Chondrocyte (in vitro differentiated cells): ENCODE measurements around the gene SPOCK1. TPM values are rescaled to one million over a fixed set of nuclear protein-coding genes. Genes with fewer than 3 reads are reported as not detected.

Source experiments
- DNase-seq: peaks from one replicate; pipeline ENCODE4 v3.0.0; 2021; ENCODE audit warnings: mixed read lengths, low spot score
- H3K27ac Mint-ChIP-seq: one replicate; pipeline ENCODE4 v1.8.0; 2021; ENCODE audit warnings: mild to moderate bottlenecking, moderate library complexity, mixed read lengths; ENCODE audit not compliant: unreplicated experiment
- H3K27me3 Mint-ChIP-seq: 2 replicates; pipeline ENCODE4 v1.8.0; 2021; ENCODE audit warnings: low read depth, mixed read lengths
- H3K36me3 Mint-ChIP-seq: 2 replicates; pipeline ENCODE4 v1.8.0; 2021; ENCODE audit warnings: low read depth, mixed read lengths
- H3K4me1 Mint-ChIP-seq: 2 replicates; pipeline ENCODE4 v1.8.0; 2021; ENCODE audit warnings: low read depth, mild to moderate bottlenecking, mixed read lengths
- H3K4me3 Mint-ChIP-seq: one replicate; pipeline ENCODE4 v1.8.0; 2021; ENCODE audit warnings: mild to moderate bottlenecking, moderate library complexity, mixed read lengths; ENCODE audit not compliant: unreplicated experiment
- H3K9me3 Mint-ChIP-seq: 2 replicates; pipeline ENCODE4 v1.8.0; 2021; ENCODE audit warnings: low read depth, mixed read lengths
- CTCF ChIP-seq: fragments of 200-600 bp; sonication (generic); IDR thresholded peaks from 2 replicates; pipeline ENCODE4 v1.5.0; 2021; ENCODE audit warnings: antibody characterized with exemption, mild to moderate bottlenecking, moderate library complexity
- total RNA-seq: library from RNA; stranded (reverse); gene quantifications from 3 replicates; pipeline ENCODE4 v1.2.1, GENCODE V29; 2021

The SPOCK1 gene
- total RNA-seq, 1 donor from 2014 or later = 127 TPM

DNA sequence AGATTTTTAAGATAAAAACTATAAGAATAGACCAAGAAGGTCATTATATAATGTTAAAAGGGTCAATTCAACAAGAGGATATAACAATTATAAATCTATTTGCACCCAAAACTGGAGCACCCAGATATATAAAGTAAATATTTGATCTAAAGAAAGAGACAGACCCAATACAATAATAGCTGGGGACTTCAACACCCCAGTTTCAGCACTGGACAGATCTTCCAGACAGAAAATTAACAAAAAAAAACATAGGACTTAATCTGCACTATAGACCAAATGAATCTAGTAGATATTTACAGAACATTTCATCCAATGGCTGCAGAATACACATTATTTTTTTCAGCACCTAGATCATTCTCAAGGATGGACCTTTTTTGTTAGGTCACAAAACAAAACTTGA lies 331.9 kb downstream of the SPOCK1 start:
- TF ChIP-seq CTCF = no peak
- DNase-seq = no peak
- Mint-ChIP-seq H3K9me3 (peaks cover 4% of the 10 kb centered on the region), H3K4me3 (no peak overlapping the region), H3K36me3 (no peaks in the 10 kb centered on the region), H3K27ac (no peak overlapping the region), H3K27me3 (no peaks in the 10 kb centered on the region), H3K4me1 (no peaks in the 10 kb centered on the region)

DNA sequence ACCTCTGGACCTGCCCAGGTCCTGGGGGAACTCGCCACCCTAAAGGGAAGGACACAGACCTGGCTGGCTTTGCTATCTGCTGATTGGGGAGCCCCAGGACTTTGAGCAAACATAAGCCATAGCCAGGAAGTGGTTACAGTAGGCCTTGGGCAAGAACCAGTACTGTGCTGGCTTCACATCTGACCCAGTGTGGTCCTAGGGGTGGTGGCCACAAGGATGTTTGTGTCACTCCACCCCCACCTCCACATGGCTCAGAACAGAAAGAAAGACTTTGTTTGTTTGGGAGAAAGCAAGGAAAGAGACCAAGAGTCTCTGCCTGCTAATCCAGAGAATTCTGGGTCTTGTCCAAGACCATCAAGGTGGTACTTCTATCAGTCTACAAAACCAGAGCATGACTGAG lies 334.2 kb downstream of the SPOCK1 start:
- H3K9me3 Mint-ChIP-seq = peaks cover 4% of the 10 kb centered on the region
- DNase-seq = no peak
- TF ChIP-seq CTCF = no peak
- H3K4me3 Mint-ChIP-seq = no peak overlapping the region
- H3K36me3 Mint-ChIP-seq = no peaks in the 10 kb centered on the region
- H3K4me1 Mint-ChIP-seq = no peaks in the 10 kb centered on the region
- H3K27me3 Mint-ChIP-seq = no peaks in the 10 kb centered on the region
- no peak overlapping the region for H3K27ac Mint-ChIP-seq

DNA sequence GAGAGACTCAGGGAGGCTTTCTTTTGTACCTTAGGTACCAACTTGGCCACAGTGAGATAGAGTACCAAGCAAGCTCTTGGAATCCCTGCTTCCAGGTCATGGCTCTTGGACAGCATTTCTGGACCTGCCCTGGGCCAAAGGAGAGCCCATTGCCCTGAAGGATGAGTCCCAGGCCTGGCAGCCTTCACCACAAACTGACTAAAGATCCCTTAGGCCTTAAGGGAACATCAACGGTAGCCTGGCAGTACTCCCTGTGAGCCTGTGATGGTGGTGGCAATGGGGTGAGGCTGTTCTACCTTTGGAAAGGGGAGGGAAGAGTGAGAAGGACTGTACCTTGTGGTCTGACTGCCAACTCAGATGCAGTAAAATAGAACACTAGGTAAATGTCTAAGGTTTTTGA lies 334.6 kb downstream of the SPOCK1 start:
- Mint-ChIP-seq H3K36me3 (no peaks in the 10 kb centered on the region), H3K4me3 (no peak overlapping the region), H3K27ac (no peak overlapping the region), H3K4me1 (no peaks in the 10 kb centered on the region), H3K27me3 (no peaks in the 10 kb centered on the region), H3K9me3 (peaks cover 4% of the 10 kb centered on the region)
- no peak for DNase-seq
- TF ChIP-seq CTCF = no peak

- no peaks in the 10 kb centered on the region for H3K36me3 Mint-ChIP-seq
- H3K9me3 Mint-ChIP-seq = no peaks in the 10 kb centered on the region
- H3K27me3 Mint-ChIP-seq = no peaks in the 10 kb centered on the region
- H3K4me3 Mint-ChIP-seq = no peak overlapping the region
- peaks cover 5% of the 10 kb centered on the region for H3K4me1 Mint-ChIP-seq
- TF ChIP-seq CTCF = no peak
- H3K27ac Mint-ChIP-seq = no peak overlapping the region
- no peak for DNase-seq
Observed at GRCh38 chr5:137158691-137159090, 340.4 kb downstream of the SPOCK1 start.

DNA sequence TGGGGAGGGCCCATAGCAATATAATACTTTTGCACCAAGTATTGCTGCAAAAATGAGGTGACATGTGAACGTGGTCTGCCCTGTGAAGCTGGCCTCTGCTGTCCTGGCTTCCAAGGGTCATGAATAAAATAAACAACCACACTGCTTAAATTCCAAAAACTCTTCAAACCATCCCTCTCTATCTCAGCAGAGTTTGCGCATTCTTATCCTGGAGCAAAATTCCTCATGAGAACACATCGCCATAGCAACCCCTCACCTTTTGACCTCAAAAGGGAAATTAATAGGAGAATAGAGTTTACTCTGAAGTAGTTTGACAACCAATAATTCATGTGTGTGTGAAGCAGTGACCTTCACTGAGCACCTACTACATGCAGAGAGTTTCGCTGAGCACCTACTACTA lies 342.9 kb downstream of the SPOCK1 start:
- Mint-ChIP-seq H3K9me3 (no peaks in the 10 kb centered on the region), H3K4me1 (peaks cover 5% of the 10 kb centered on the region), H3K36me3 (no peaks in the 10 kb centered on the region), H3K4me3 (no peak overlapping the region), H3K27ac (no peak overlapping the region), H3K27me3 (no peaks in the 10 kb centered on the region)
- no peak for TF ChIP-seq CTCF
- no peak for DNase-seq
